ENCODE data around the gene CRIM1. TPM values are rescaled to one million over a fixed set of nuclear protein-coding genes. Genes with fewer than 3 reads are reported as not detected.

Gene CRIM1
- total RNA-seq, 2 donors from 2014 or later, result 2.2 to 15.5 TPM

DNA sequence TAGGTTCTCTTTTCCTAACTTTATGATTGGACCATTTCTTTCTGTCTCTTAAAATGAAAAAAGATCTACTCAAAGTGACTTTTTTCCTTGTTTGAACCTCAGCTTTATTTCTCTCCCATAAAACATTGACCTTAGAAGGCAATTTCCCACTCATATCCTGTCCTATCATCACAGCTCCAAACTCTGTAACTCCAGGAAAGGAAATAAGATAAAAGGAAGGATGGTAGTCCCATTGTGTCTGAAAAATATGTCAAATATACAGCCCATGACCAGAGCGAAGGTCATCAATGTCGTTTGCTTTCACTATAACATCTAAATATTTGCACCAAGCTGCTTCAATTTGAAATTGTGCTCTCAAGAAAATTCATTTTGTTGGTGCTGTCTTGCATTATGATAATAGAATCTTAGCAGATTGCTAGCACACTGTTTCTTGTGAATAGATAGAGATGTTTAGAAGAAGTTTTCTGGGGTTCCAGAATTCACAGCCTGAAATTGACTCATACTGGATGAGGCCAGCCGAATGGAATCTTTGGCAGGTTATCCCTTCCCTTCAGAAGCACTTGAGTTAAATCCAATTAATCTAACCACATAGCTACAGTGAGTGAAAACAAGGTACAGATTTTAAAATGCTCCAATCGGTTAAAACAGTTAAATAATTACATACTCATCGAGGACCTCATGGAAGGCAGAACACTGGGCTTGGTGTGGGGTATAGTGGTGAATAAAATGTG lies 95.1 kb downstream of the CRIM1 start:
- Mint-ChIP-seq H3K4me3 (no peak overlapping the region), H3K27ac (no peak overlapping the region), H3K9me3 (peaks cover 3% of the 10 kb centered on the region), H3K4me1 (no peaks in the 10 kb centered on the region), H3K27me3 (no peaks in the 10 kb centered on the region), H3K36me3 (ENCODE audit: low read depth) (peaks cover 11% of the 10 kb centered on the region)
- no peak for ATAC-seq (replicated peaks)

DNA sequence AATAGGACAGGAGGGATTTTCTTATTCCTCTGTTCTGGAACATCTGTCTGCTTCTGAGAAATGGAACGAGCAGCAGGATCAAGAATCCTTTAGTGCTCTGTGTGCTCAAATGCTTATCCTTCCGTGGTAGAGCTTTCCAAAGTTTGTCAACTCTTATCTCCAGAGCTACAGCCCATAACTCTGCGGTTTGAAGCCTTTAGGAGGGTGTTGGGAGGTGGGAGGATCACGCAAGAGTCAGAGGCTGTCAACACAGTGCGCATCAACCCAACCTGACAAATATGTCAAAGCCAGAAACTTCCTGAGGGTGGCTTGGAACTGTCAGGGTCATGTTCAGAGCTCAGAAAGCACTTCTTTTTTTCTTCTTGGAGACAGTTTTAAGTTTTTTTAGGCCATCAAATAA lies 95.9 kb downstream of the CRIM1 start:
- Mint-ChIP-seq H3K9me3 (peaks cover 3% of the 10 kb centered on the region), H3K4me3 (no peak overlapping the region), H3K4me1 (no peaks in the 10 kb centered on the region), H3K36me3 (ENCODE audit: low read depth) (peaks cover 11% of the 10 kb centered on the region), H3K27ac (no peak overlapping the region), H3K27me3 (no peaks in the 10 kb centered on the region)
- ATAC-seq (replicated peaks), result no peak

DNA sequence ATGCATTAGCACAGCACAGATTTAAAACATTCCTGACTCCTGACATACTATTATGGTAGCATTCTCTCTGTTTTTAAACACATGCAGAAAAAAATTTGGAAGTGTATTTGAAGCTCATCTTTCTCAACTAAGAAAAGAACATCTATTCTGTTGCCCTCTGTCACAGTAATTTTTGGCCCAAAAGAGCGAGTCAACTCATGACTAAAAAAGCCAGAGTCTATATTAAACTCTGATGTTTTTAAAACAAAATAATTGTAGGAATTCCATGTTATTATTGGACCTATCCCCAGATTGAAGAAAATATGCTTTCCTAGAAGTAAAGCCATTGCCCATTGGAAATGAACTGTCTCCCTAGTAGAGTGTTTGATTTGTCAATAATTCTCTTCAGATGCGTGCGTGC lies 96.7 kb downstream of the CRIM1 start:
- Mint-ChIP-seq H3K36me3 (ENCODE audit: low read depth) (peaks cover 10% of the 10 kb centered on the region), H3K4me3 (no peak overlapping the region)
- ATAC-seq (replicated peaks), result no peak

DNA sequence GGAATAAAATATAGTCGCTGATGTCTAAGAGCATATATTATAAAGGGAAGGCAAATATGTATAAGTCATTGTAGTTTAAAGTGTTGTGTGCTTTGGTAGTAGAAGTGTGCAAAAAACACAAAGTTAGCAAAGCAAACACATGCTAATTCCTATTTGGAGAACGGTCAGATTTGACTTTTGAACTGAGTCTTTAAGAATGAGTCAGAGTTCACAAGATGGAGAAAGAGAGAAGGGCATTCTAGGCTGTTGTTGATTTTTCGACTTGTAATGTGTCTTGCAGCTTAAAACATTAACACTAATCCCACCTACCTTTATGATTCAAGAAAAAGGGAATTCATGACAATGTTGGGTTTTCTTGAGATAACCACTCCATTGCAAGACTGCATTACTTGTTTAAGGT lies 98.1 kb downstream of the CRIM1 start:
- no peak overlapping the region for H3K4me3 Mint-ChIP-seq
- H3K27me3 Mint-ChIP-seq, result no peaks in the 10 kb centered on the region
- H3K27ac Mint-ChIP-seq, result no peak overlapping the region
- H3K36me3 Mint-ChIP-seq (ENCODE audit: low read depth), result no peaks in the 10 kb centered on the region
- no peak for ATAC-seq (replicated peaks)
- no peaks in the 10 kb centered on the region for H3K4me1 Mint-ChIP-seq
- H3K9me3 Mint-ChIP-seq, result peaks cover 3% of the 10 kb centered on the region

More for the DNA sequence above, 96.7 kb downstream of the CRIM1 start:
- H3K27ac Mint-ChIP-seq, result no peak overlapping the region
- no peaks in the 10 kb centered on the region for H3K27me3 Mint-ChIP-seq
- no peaks in the 10 kb centered on the region for H3K4me1 Mint-ChIP-seq
- H3K9me3 Mint-ChIP-seq, result peaks cover 3% of the 10 kb centered on the region

DNA sequence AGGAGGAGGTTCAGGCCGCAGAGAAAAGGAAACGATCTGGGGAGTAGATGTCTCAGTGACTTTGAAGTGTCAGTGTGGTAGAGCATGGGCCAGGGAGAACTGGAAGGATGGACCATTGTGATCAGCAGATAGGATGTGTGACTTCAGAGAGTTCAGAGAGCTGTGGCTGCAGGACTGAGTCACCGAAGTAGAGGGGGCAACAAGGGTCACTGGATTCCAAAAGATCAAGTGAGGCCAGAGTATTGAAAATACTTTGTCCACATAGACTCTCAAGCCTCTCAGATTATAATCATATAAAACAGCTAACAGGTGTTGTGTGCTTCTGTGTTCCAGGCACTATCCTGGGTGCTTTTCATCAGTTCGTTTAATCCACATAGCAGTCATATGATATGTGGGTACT lies 99.4 kb downstream of the CRIM1 start:
- Mint-ChIP-seq H3K36me3 (ENCODE audit: low read depth) (no peaks in the 10 kb centered on the region), H3K27me3 (no peaks in the 10 kb centered on the region), H3K9me3 (peaks cover 3% of the 10 kb centered on the region), H3K27ac (no peak overlapping the region), H3K4me1 (no peaks in the 10 kb centered on the region), H3K4me3 (no peak overlapping the region)
- no peak for ATAC-seq (replicated peaks)

DNA sequence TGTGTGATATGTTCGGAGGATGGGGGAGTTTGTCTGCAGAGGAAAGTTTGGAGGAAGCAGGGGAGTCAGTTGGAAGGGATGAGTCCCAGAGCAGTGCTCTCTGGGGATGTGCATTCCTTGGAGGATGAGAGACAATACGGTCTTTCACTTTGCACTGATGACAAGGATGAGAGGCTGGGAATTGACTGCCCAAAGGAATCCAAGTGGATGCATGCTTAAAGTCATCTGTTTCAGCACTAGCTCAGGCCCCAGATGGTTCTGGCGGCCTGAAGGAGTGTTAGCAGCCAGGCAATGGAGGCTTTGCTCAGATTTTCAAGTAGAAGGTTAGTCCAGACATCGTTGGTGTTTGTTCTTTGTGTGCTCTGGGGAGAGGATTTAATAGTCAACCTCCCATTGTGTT lies 100.2 kb downstream of the CRIM1 start:
- Mint-ChIP-seq H3K9me3 (peaks cover 3% of the 10 kb centered on the region), H3K4me3 (no peak overlapping the region), H3K27me3 (no peaks in the 10 kb centered on the region), H3K36me3 (ENCODE audit: low read depth) (no peaks in the 10 kb centered on the region), H3K27ac (no peak overlapping the region), H3K4me1 (no peaks in the 10 kb centered on the region)
- no peak for ATAC-seq (replicated peaks)

DNA sequence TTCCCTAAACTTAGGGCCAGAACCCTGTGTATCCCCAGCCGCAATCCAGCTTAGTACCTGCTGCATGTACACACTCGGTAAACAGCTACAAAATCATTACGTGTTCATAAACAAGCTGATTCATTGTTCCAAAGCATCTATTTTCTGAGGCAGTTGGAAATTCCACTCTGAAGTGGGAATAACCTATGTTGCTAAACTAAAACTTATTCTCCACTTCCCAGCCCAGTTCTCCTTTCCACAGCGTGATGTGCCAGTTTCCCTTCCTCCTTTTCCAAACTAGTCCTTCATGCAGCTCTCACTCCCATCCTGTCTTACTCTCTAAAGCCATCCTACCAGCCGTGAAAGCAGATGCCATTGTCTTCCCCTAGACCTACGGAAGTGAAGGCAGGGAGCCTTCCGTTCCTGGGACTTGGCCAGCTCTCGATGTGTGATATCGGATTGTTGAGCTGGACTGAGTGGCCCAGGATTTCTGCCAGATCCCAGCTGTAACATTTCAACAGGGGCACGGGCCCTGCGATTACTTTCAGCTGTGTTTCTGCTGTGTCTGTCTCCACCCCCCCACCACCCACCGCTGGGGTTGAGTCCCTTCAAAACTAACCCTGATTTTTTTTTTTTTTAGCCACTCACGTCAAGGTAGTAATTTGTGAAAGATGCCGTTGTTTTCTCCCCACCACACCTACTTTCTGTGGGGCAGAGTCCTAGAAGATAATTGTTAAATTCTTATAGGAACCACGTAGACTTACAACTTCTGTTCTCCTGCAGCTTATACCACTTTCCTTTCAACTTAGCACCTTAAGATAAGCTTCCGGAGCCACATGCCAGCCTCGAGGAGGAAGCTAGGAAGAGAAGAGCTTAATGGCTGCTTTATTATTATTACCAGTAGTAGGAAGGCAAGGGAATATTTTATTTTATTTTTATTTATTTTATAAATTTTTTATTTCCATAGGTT lies 100.9 kb downstream of the CRIM1 start:
- no peaks in the 10 kb centered on the region for H3K4me1 Mint-ChIP-seq
- H3K36me3 Mint-ChIP-seq (ENCODE audit: low read depth), result no peaks in the 10 kb centered on the region
- no peaks in the 10 kb centered on the region for H3K27me3 Mint-ChIP-seq

DNA sequence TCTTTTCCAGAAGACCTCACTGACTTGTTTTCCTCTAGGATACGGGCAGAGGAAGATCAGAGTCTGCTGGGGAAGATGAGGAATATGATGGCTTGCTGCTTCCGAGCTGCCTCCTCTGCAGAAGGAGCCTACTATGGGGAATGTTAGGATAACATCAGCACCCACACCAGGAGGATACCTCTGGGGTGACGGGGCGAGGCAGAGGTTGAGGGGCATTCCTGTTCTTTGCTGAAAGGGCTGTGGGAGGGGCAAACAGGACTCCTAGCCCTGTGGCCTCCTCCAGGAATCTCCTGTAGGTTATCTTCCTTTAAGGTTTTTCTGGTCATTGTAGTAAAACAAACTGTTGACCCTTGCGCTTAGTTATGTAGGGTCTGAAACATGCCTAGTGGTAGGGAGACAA lies 102.5 kb downstream of the CRIM1 start:
- ATAC-seq (replicated peaks), result no peak
- Mint-ChIP-seq H3K27me3 (no peaks in the 10 kb centered on the region), H3K27ac (no peak overlapping the region), H3K4me3 (no peak overlapping the region), H3K36me3 (ENCODE audit: low read depth) (no peaks in the 10 kb centered on the region), H3K4me1 (no peaks in the 10 kb centered on the region), H3K9me3 (peaks cover 3% of the 10 kb centered on the region)

More for the DNA sequence above, 100.9 kb downstream of the CRIM1 start:
- peaks cover 3% of the 10 kb centered on the region for H3K9me3 Mint-ChIP-seq
- H3K27ac Mint-ChIP-seq, result no peak overlapping the region
- no peak for ATAC-seq (replicated peaks)
- H3K4me3 Mint-ChIP-seq, result no peak overlapping the region

DNA sequence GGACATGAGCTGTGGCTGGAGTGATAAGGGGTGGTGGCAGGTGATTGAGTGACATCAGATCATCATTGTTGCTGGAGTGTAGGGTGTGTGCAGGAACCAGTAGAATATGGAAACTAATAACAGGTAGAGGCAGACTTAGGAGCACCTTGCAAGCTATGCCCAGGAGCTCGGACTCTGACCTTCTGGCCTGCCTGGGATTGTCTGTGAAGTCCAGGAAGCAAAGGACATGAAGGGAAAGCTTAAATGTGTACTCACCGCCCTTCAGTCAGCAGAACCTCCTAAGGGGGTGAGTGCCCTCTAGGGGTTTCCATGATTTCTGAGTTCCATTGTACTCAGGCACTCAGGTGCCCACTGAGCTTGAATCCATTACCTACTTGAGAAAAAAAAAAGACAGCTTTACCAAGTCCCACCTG lies 104.2 kb downstream of the CRIM1 start:
- Mint-ChIP-seq H3K27ac (no peak overlapping the region), H3K4me3 (no peak overlapping the region), H3K36me3 (ENCODE audit: low read depth) (no peaks in the 10 kb centered on the region), H3K27me3 (no peaks in the 10 kb centered on the region), H3K4me1 (no peaks in the 10 kb centered on the region), H3K9me3 (no peaks in the 10 kb centered on the region)
- ATAC-seq (replicated peaks), result no peak

DNA sequence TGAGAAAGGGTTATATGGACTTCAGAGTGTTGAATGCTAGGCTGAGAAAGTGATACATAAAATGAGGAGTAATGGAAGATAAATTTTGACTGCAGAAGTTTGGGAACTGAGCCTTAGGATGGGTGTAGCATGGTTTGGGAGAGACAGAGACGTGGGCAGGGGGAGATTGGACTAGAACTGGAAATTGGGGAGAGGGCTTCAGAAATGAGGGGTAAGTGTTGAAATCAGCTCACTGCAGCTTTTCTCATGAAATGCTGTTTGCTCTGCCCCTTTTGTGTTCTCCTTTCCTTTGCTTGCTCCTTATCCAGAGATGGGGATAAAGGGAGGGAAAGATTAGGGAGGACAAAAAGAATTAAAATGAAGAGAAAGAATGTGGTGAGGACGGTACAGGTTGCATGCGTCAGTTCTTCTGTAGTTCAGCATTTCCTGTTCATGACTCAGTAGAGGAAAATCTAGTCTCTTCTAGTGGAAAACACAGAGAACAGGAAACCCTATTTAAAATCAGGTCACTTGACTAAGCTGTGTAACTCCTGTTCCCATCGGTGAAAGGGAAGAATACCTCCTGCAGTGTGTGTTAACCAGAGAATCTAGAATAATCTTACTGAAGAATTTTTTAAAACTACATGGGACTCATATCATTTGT lies 105.6 kb downstream of the CRIM1 start:
- Mint-ChIP-seq H3K4me3 (no peak overlapping the region), H3K4me1 (no peaks in the 10 kb centered on the region), H3K9me3 (no peaks in the 10 kb centered on the region), H3K36me3 (ENCODE audit: low read depth) (no peaks in the 10 kb centered on the region), H3K27ac (no peak overlapping the region), H3K27me3 (no peaks in the 10 kb centered on the region)
- peak; percentile 99 for ATAC-seq (replicated peaks)

DNA sequence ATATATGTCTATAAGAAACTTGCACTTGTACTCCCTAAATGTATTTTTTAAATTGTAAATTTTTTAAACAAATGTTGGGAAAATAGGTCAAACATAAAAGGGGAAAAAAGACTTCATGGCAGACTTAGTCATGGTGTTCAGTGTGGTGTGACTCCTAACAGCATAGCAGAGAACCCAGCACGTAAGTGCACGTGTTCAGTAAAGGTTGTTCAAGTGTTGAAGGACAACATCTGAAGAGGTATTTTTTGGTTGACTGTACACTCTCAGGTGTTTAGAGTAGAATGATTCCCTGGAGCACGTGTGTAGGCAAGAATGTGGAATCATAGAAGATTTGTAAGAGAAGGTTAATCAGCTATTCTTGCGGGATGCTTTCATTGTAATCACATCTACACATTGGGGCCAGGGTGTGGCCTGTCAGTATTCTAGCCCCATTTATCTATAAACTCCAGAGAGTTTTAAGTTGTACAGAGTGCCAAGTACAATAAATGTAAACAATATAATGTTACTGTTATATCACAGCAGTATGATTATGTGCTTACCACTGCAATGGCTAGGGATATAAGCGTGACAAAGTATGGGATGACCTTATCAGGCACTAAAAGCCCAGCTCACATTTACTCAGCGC lies 106.8 kb downstream of the CRIM1 start:
- Mint-ChIP-seq H3K9me3 (no peaks in the 10 kb centered on the region), H3K27ac (no peak overlapping the region), H3K4me3 (no peak overlapping the region), H3K27me3 (no peaks in the 10 kb centered on the region), H3K36me3 (ENCODE audit: low read depth) (no peaks in the 10 kb centered on the region), H3K4me1 (no peaks in the 10 kb centered on the region)
- ATAC-seq (replicated peaks), result no peak

DNA sequence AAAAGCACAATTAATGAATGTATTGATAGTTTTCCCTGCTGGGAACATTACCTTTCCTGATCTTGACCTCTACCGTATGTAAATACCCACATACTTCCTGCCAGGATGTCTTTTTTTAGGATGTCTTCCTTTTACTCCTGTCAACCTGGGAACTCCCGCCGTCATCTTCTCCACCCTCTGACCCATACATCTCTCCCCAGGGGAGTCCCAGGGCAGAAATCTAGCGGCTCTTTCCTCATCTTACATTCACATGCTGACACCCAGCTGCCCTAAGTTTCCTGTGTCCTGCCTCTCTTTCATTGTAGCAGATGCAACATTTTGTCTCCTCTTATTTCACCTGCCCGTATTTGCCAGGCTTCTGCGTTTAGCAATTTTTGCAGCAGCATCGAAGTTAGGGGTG lies 107.8 kb downstream of the CRIM1 start:
- Mint-ChIP-seq H3K36me3 (ENCODE audit: low read depth) (no peaks in the 10 kb centered on the region), H3K4me3 (no peak overlapping the region), H3K27me3 (no peaks in the 10 kb centered on the region), H3K27ac (no peak overlapping the region), H3K9me3 (no peaks in the 10 kb centered on the region), H3K4me1 (no peaks in the 10 kb centered on the region)
- no peak for ATAC-seq (replicated peaks)

DNA sequence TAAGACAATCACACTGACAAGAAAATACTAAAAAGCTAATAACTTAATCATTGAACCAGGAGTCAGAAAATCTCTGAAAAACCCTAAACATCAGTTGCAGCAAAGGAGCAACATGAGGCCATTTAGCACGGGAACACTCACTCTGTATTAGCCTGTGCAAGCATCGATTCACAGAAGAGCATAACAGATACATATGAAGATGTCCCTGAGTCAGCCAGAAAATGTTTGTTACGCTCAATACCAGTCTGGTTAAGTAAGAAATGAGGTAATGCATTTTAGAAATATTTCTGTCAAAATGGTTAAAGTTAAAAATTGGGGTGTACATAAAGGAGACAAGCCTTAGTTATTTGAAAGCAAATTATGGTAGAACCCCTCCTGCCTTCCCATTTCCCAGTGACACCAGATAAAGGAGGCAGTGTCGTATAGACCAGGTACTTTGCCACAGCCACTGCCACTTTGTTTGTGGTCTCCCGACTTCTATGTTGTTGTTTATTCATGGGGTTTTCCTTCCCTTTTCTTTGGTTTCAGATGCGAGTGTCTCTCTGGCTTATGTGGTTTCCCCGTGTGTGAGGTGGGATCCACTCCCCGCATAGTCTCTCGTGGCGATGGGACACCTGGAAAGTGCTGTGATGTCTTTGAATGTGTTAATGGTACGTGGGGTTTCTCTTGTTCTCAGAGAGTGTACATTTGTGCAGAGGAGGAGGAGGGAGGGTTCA lies 108.6 kb downstream of the CRIM1 start:
- no peak overlapping the region for H3K4me3 Mint-ChIP-seq
- H3K27ac Mint-ChIP-seq, result no peak overlapping the region
- no peaks in the 10 kb centered on the region for H3K27me3 Mint-ChIP-seq
- no peaks in the 10 kb centered on the region for H3K4me1 Mint-ChIP-seq
- ATAC-seq (replicated peaks), result no peak
- no peaks in the 10 kb centered on the region for H3K36me3 Mint-ChIP-seq (ENCODE audit: low read depth)
- H3K9me3 Mint-ChIP-seq, result no peaks in the 10 kb centered on the region

DNA sequence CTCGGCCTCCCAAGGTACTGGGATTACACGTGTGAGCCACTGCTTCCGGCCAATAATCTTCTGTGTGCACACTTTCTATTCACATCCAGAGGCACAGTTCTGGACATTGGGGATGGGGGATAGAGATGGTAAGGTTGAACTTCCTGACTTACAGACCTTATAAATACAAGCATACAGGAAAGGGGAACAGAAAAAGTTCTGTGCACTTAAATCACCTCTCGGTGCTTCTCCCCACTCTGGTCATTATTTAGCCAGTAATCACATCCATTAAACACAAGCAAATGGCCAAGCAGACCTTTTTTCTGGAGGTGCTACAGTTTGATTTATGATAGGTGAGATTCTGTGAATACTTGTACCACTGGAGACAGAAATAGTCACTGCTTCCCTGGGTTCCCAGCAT lies 110.6 kb downstream of the CRIM1 start:
- no peak overlapping the region for H3K27ac Mint-ChIP-seq
- no peaks in the 10 kb centered on the region for H3K4me1 Mint-ChIP-seq
- no peaks in the 10 kb centered on the region for H3K27me3 Mint-ChIP-seq
- no peaks in the 10 kb centered on the region for H3K9me3 Mint-ChIP-seq
- no peak for ATAC-seq (replicated peaks)
- H3K4me3 Mint-ChIP-seq, result no peak overlapping the region
- no peaks in the 10 kb centered on the region for H3K36me3 Mint-ChIP-seq (ENCODE audit: low read depth)
